Liver (tissue), 9 donors: ENCODE data around the gene DISC1. TPM values are rescaled to one million over a fixed set of nuclear protein-coding genes. Genes with fewer than 3 reads are reported as not detected.

Experiments
- DNase-seq: peaks from one replicate; pipeline ENCODE4 v3.0.0-alpha.2; 2017; ENCODE audit warnings: low spot score
- H3K27ac ChIP-seq, 2 donors: one replicate each; pipeline ENCODE4 v1.7.0; 2013; ENCODE audit warnings: inconsistent platforms in 2 of 2, low read length in 2 of 2, control low read depth in 1 of 2, low read depth in 1 of 2, mild to moderate bottlenecking in 1 of 2
- H3K27me3 ChIP-seq, 4 donors: one replicate each; pipeline versions ENCODE4 v1.6.1 to v1.7.0; 2013; ENCODE audit warnings: low read length in 3 of 4, inconsistent platforms in 1 of 4, mild to moderate bottlenecking in 1 of 4, moderate library complexity in 1 of 4; ENCODE audit not compliant: control insufficient read depth in 4 of 4, insufficient read depth in 4 of 4
- H3K36me3 ChIP-seq, 4 donors: one replicate each; pipeline versions ENCODE4 v1.6.1 to v1.7.0; 2013; ENCODE audit warnings: low read length in 3 of 4, mild to moderate bottlenecking in 3 of 4, low read depth in 1 of 4, moderate library complexity in 1 of 4; ENCODE audit not compliant: control insufficient read depth in 4 of 4, insufficient read depth in 3 of 4
- H3K4me1 ChIP-seq, 4 donors: one replicate each; pipeline versions ENCODE4 v1.6.1 to v1.7.0; 2013; ENCODE audit warnings: low read length in 3 of 4, mild to moderate bottlenecking in 3 of 4, moderate library complexity in 1 of 4; ENCODE audit not compliant: control insufficient read depth in 4 of 4, insufficient read depth in 4 of 4
- H3K4me3 ChIP-seq, 3 donors: one replicate each; pipeline versions ENCODE4 v1.6.1 to v1.7.0; 2013; ENCODE audit warnings: low read length in 3 of 3, control low read depth in 1 of 3, low read depth in 1 of 3, mild to moderate bottlenecking in 1 of 3
- H3K9ac ChIP-seq, 2 donors: one replicate each; pipeline ENCODE4 v1.7.0; 2013; ENCODE audit warnings: low read length in 2 of 2, mild to moderate bottlenecking in 2 of 2, moderate library complexity in 2 of 2, control low read depth in 1 of 2, low read depth in 1 of 2
- H3K9me3 ChIP-seq, 4 donors: one replicate each; pipeline versions ENCODE4 v1.6.1 to v1.7.0; 2013; ENCODE audit warnings: low read length in 3 of 4; ENCODE audit not compliant: control insufficient read depth in 4 of 4
- ATF3 ChIP-seq: IDR thresholded peaks from 2 replicates; pipeline ENCODE4 v1.6.1; 2016; ENCODE audit warnings: antibody characterized with exemption
- EGR1 ChIP-seq, 2 donors: IDR thresholded peaks; 2 replicates each; pipeline ENCODE4 v1.6.1; 2016 to 2018; ENCODE audit warnings: antibody characterized with exemption in 2 of 2, low read depth in 2 of 2
- FOXA1 ChIP-seq: IDR thresholded peaks from 2 replicates; pipeline ENCODE4 v1.6.1; 2016; ENCODE audit warnings: antibody characterized with exemption
- FOXA2 ChIP-seq: IDR thresholded peaks from 2 replicates; pipeline ENCODE4 v1.6.1; 2016; ENCODE audit warnings: antibody characterized with exemption
- GABPA ChIP-seq, 2 donors: IDR thresholded peaks in 1 of 2; conservative IDR thresholded peaks in 1 of 2; 2 replicates each; pipeline ENCODE4 v1.6.1; 2016; ENCODE audit warnings: antibody characterized with exemption in 2 of 2, mild to moderate bottlenecking in 1 of 2, moderate library complexity in 1 of 2
- HNF4A ChIP-seq, 2 donors: conservative IDR thresholded peaks; 2 replicates each; pipeline ENCODE4 v1.6.1; 2016; ENCODE audit warnings: antibody characterized with exemption in 2 of 2, mild to moderate bottlenecking in 2 of 2
- HNF4G ChIP-seq: IDR thresholded peaks from 2 replicates; pipeline ENCODE4 v1.6.1; 2016; ENCODE audit warnings: antibody characterized with exemption
- JUND ChIP-seq, 2 donors: IDR thresholded peaks; 2 replicates each; pipeline ENCODE4 v1.6.1; 2016; ENCODE audit warnings: antibody characterized with exemption in 2 of 2
- MAX ChIP-seq: IDR thresholded peaks from 2 replicates; pipeline ENCODE4 v1.6.1; 2016; ENCODE audit warnings: antibody characterized with exemption
- NR2F2 ChIP-seq: IDR thresholded peaks from 2 replicates; pipeline ENCODE4 v1.6.1; 2016; ENCODE audit warnings: antibody characterized with exemption
- RAD21 ChIP-seq, 2 donors: IDR thresholded peaks; 2 replicates each; pipeline ENCODE4 v1.6.1; 2016; ENCODE audit warnings: antibody characterized with exemption in 2 of 2, mild to moderate bottlenecking in 2 of 2
- REST ChIP-seq: IDR thresholded peaks from 2 replicates; pipeline ENCODE4 v1.6.1; 2016; ENCODE audit warnings: antibody characterized with exemption, mild to moderate bottlenecking
- RXRA ChIP-seq, 2 donors: IDR thresholded peaks; 2 replicates each; pipeline ENCODE4 v1.6.1; 2017 to 2018; ENCODE audit warnings: antibody characterized with exemption in 2 of 2, mild to moderate bottlenecking in 1 of 2
- SP1 ChIP-seq: IDR thresholded peaks from 2 replicates; pipeline ENCODE4 v1.6.1; 2018; ENCODE audit warnings: antibody characterized with exemption, mild to moderate bottlenecking
- TAF1 ChIP-seq: conservative IDR thresholded peaks from 2 replicates; pipeline ENCODE4 v1.6.1; 2016; ENCODE audit warnings: antibody characterized with exemption, mild to moderate bottlenecking
- YY1 ChIP-seq: IDR thresholded peaks from 2 replicates; pipeline ENCODE4 v1.6.1; 2016; ENCODE audit warnings: antibody characterized with exemption, mild to moderate bottlenecking
- ZBTB33 ChIP-seq: IDR thresholded peaks from 2 replicates; pipeline ENCODE4 v1.6.1; 2016; ENCODE audit warnings: antibody characterized with exemption
- WGBS: extraction: QIAGEN DNeasy Blood & Tissue Kit; methylation state at CpG from one replicate; pipeline ENCODE4 v1.1.7; 2013; 5-methylcytosine and 5-hydroxymethylcytosine counted together
- polyA plus RNA-seq, 2 donors: library from polyadenylated mRNA; stranded (reverse) in 1 of 2; unstranded in 1 of 2; fragments of 200-250 nt in 1 of 2; fragments of >200 nt in 1 of 2; fragmentation: Nextera tagmentation in 1 of 2; extraction: Ambion mirVana in 1 of 2; gene quantifications; one replicate each; pipeline versions ENCODE4 v1.2.1 to v1.2.3, GENCODE V29; 2013 to 2015
- total RNA-seq, 2 donors: library from RNA; depleted of rRNA; stranded (reverse); fragments of >200 nt; gene quantifications; one replicate each; pipeline ENCODE4 v1.2.3, GENCODE V29; 2014
- TF ChIP-seq, protein P1 (sequence below): fragments of 150-350 bp; IDR thresholded peaks from 2 replicates; pipeline ENCODE4 v1.5.1; 2017; ENCODE audit warnings: improper control_type of control experiment, low read depth, low read length; ENCODE audit not compliant: missing input control
- donor health status: healthy.
- donor health status: healthy.
- donor health status: healthy.
- donor health status: healthy.
- donor health status: healthy.

DISC1 gene
- total and polyA plus RNA-seq, 4 donors: 0.45 to 6.3 (median 2.3) TPM

- WGBS: 19% methylated on average over 7 of the region's 7 CpGs
- peaks cover 0 to 20% (median 11%) of the 10 kb centered on the region in 4 donors for H3K4me1 ChIP-seq
- no peaks in the 10 kb centered on the region for H3K27me3 ChIP-seq
- H3K27ac ChIP-seq: peak overlapping the region; percentile 14 to 86
- no peaks in the 10 kb centered on the region for H3K36me3 ChIP-seq
- peak overlapping the region; percentile 32 to 79 (median 58) for H3K4me3 ChIP-seq
- no peak overlapping the region for H3K9ac ChIP-seq
- DNase-seq: no peak
- H3K9me3 ChIP-seq: no peaks in the 10 kb centered on the region
- TF ChIP-seq, protein P1, sequence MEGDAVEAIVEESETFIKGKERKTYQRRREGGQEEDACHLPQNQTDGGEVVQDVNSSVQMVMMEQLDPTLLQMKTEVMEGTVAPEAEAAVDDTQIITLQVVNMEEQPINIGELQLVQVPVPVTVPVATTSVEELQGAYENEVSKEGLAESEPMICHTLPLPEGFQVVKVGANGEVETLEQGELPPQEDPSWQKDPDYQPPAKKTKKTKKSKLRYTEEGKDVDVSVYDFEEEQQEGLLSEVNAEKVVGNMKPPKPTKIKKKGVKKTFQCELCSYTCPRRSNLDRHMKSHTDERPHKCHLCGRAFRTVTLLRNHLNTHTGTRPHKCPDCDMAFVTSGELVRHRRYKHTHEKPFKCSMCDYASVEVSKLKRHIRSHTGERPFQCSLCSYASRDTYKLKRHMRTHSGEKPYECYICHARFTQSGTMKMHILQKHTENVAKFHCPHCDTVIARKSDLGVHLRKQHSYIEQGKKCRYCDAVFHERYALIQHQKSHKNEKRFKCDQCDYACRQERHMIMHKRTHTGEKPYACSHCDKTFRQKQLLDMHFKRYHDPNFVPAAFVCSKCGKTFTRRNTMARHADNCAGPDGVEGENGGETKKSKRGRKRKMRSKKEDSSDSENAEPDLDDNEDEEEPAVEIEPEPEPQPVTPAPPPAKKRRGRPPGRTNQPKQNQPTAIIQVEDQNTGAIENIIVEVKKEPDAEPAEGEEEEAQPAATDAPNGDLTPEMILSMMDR: no peak
- TF ChIP-seq YY1: no peak
- no peak for TF ChIP-seq SP1
- no peak for TF ChIP-seq EGR1 (IDR thresholded peaks at IDR 0.05; ENCODE audit: low read depth in 2 of 2)
- TF ChIP-seq FOXA2: no peak
Observed at GRCh38 chr1:231625975-231626534, 535 bp upstream of the DISC1 start.

DNA sequence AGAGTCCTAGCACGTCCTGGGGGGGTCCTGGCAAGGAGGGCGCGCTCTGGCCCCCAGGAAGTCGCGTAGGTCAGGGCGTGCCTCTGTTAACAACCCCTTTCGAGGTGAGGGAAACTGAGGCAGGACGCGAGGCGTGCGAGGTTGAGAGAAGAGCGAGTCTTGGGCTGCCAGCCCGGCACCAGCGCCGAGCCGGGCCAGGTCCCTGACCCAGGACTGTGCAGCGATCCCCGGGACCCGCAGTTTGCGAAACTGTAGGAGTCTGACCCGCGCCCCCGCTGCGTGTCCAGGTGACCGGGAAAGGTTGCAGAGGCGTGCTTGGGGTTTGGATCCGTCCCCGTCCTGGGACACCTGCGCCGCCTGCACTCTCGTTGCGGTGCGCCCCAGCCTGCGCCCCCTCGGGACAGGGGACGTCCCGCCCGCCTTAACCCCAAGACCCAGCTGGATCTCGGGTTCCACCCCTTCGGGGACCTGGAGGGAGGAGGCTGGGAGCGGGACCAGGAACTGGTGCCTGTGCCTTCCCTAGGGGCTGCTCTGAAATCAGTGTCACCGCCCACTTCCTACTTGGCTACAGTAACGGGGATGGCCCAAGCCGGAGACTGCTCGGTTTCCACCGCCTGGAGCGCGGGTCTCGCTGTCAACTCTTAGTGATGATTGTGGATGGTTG is 493 bp downstream of the DISC1 start:
- Histone ChIP-seq H3K4me3 (peak overlapping the region; percentile 58 to 79 (median 77)), H3K9ac (peak overlapping the region in 1 of 2 donors; percentile 74), H3K9me3 (no peaks in the 10 kb centered on the region), H3K27me3 (no peaks in the 10 kb centered on the region), H3K4me1 (peaks cover 0 to 20% (median 11%) of the 10 kb centered on the region in 4 donors), H3K27ac (peak overlapping the region; percentile 78 to 86), H3K36me3 (no peaks in the 10 kb centered on the region)
- 4% methylated on average over 49 of the region's 49 CpGs for WGBS
- no peak for TF ChIP-seq FOXA2
- TF ChIP-seq RAD21 (IDR thresholded peaks at IDR 0.05): peak in 1 of 2 donors; percentile 21
- no peak for DNase-seq

GRCh38 chr1:231628207-231628876 is 1.8 kb downstream of the DISC1 start:
- Histone ChIP-seq H3K9me3 (no peaks in the 10 kb centered on the region), H3K27ac (peak overlapping the region in 1 of 2 donors; percentile 78), H3K4me3 (no peak overlapping the region), H3K36me3 (no peaks in the 10 kb centered on the region), H3K27me3 (no peaks in the 10 kb centered on the region), H3K4me1 (peaks cover 0 to 20% (median 11%) of the 10 kb centered on the region in 4 donors), H3K9ac (no peak overlapping the region)
- DNase-seq: no peak
- WGBS: 68% methylated on average over 5 of the region's 5 CpGs
- no peak for TF ChIP-seq RXRA (IDR thresholded peaks at IDR 0.05)
- no peak for TF ChIP-seq GABPA (IDR thresholded peaks at IDR 0.05 in 1 of 2, conservative IDR thresholded peaks at IDR 0.05 in 1 of 2)
- TF ChIP-seq ATF3: no peak
- no peak for TF ChIP-seq FOXA1
- TF ChIP-seq JUND (IDR thresholded peaks at IDR 0.05): no peak
- TF ChIP-seq EGR1 (IDR thresholded peaks at IDR 0.05; ENCODE audit: low read depth in 2 of 2): no peak
- no peak for TF ChIP-seq HNF4G
- no peak for TF ChIP-seq SP1
- TF ChIP-seq HNF4A (conservative IDR thresholded peaks at IDR 0.05): no peak
- no peak for TF ChIP-seq FOXA2
- TF ChIP-seq REST: no peak
- TF ChIP-seq ZBTB33: no peak
- no peak for TF ChIP-seq NR2F2
- no peak for TF ChIP-seq MAX
- no peak for TF ChIP-seq TAF1
- no peak for TF ChIP-seq RAD21 (IDR thresholded peaks at IDR 0.05)
